Measurements from ENCODE around the gene SHROOM3. TPM values are rescaled to one million over a fixed set of nuclear protein-coding genes. Genes with fewer than 3 reads are reported as not detected.

The SHROOM3 gene
- total RNA-seq, 1 donor from 2014 or later, result 8.0 TPM

DNA sequence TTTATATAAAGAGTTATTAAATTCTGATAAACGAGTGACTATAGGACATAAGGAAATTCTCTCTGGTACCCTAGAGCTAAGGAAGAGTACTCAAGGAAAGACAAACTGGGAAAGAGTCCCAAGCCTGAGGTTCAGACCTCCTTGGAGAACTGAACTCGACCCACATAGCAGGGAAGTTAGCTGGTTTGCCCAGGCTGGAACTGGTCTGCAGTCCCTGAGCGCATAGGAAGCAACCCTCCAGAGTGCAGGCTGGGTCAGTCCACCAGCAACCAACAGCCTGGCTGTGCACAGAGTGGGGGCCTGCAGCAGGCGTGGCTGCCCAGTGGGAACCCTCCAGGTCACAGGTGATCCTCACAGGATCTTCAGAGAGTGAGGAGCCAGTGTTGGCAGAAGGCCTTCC lies 348.8 kb downstream of the SHROOM3 start:
- DNase-seq, result no peak

DNA sequence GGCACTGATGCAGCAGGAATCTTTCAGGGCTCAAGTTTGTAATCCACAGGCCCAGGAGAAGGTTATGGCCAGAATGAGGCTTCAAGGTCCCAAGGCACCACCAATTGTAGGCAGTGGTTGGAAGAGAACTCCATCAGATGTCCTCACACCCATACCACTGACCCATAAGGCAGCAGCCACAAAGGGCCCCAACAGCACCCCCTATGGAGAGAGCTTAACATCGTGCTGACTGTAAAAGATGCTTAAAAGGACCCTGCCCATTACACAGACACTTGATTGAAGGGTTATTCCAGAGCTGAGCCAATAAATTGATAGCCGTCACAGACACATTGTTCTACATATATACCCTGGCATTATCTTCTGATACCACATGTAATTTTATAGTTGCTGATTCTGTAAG lies 349.2 kb downstream of the SHROOM3 start:
- DNase-seq, result no peak

DNA sequence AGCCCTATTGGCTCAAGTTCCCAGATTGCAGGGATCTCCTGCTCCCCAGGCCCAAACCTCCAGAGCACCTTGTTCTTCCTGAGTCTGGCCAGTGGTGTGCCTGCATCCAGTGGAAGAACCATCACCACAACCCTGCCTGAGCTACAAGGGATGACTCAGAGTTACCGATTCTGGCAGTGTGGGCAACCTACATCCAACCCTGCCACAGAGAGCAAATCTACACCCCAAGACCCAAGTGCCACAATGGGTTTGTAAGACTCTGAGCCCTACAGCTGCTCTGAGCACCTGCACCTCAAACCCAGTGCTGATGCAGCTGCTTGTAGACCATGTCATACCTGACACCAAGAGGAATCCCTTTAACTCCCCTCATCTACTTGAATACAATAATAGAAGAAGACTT lies 352.9 kb downstream of the SHROOM3 start:
- DNase-seq, result no peak

DNA sequence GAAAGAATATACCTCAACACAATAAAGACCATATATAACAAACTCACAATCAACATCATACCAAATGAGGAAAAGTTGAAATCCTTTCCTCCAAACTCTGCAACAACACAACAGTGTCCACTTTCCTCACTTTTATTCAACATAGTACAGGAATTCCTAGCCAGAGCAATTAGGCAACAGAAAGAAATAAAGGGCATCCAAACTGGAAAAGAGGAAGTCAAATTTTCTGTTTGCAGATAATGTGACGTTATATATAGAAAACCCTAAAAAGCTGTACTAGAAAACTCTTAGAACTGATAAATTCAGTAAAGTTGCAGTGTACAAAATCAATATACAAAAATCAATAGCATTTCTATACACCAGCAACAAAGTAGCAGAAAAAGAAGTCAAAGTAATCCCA lies 355.3 kb downstream of the SHROOM3 start:
- DNase-seq, result no peak

DNA sequence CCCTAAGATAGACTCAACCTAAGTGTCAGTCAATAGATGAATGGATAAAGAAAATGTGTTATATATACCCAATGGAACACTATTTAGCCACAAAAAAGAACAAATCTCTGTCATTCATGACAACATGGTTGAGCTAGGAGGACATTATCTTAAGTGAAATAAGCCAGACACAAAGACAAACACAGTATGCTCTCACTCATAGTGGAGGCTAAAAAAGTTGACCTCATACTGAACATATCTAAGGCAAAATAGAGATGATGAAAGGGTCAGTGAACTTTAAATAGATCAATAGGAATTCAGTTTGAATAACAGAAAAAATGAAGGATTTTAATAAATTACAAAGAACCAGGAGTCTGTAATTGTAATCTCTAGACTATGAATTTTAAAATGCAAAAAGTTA lies 356.4 kb downstream of the SHROOM3 start:
- no peak for DNase-seq

DNA sequence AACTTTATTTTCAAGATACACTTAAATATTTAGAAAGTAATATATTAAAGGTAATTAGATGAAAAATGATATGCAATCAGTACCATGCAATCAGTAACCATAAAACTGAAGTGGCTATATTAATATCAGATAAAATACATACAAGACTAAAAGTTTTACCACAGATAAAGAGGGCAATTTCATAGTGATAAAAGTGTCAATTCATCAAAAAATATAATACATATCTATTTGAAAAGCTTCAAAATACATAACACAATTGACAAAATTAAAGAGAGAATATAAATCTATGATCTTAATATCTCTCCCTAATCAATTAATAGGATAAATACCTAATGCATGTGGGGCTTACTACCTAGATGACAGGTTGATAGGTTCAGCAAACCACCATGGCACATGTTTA lies 357.4 kb downstream of the SHROOM3 start:
- DNase-seq, result no peak

DNA sequence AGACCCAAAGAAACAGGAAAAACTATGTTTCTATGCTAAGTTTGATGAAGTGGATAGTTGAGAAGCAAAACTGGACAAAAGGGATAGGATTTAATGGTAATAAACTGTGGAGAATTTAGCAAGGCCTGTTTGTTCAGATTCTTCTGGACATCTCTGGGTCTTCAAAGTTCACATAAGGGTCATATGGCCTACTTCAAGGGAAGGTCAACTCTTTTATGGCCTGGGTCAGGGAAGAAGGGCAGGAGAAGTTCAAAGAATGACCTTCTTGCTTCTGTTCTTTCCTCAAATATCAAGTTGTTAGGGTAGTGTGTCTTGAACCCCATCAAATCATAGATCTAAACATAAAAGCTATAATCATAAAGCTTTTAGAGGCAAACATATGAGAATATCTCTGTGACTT lies 360.2 kb downstream of the SHROOM3 start:
- no peak for DNase-seq

DNA sequence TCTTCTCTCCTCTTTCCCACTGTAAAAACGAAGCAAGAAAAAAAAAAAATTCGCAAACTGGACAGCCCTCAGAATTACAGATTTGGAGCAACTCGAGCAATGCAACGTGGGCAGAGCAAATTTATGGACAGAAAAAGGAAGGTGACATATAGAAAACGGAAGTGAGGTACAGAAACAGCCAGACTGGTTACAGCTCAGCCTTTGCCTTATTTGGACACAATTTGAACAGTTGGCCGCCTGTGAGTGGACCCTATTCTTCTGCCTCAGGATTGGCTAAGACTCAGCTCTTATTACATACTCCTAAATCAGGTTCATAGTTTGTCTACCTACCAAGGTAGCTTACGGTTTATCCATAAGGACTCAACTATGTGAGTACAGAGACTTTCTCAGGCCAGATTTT lies 364.1 kb downstream of the SHROOM3 start:
- DNase-seq, result no peak

DNA sequence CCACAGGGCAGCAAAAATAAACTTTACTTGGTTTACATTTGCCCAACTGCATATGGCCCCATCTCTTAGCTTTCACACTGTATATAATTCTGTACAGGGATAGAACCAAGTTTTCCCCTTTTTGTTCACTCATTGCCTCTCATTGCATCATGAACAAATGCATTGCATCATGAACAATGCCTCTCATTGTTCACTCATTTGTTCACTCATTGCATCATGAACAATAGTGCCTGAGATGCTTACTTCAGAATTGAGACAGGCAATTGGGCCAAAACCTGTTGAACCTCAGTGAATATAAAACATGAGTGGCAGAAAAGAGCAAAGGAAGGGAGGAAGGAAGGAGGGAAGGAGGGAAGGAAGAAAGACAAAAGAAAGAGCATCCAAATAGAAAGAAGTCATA lies 364.7 kb downstream of the SHROOM3 start:
- DNase-seq, result no peak

DNA sequence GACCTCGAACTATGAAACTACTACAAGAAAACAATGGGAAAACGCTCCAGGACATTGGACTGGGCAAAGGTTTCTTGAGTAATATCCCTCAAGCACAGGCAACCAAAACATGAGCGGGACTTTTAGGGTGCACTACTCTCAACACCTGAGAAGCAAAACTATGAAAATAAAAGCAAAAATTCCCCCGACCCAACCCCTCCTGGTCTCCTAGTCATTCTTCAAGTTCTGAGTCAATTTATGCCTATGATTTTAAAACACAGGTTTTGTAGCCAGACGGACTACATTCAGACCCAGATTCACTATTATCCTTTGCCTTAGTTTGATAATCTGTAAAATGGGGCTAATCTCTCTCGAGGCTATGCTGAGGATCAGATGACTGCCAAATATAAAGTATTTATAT lies 365.9 kb downstream of the SHROOM3 start:
- DNase-seq, result no peak

DNA sequence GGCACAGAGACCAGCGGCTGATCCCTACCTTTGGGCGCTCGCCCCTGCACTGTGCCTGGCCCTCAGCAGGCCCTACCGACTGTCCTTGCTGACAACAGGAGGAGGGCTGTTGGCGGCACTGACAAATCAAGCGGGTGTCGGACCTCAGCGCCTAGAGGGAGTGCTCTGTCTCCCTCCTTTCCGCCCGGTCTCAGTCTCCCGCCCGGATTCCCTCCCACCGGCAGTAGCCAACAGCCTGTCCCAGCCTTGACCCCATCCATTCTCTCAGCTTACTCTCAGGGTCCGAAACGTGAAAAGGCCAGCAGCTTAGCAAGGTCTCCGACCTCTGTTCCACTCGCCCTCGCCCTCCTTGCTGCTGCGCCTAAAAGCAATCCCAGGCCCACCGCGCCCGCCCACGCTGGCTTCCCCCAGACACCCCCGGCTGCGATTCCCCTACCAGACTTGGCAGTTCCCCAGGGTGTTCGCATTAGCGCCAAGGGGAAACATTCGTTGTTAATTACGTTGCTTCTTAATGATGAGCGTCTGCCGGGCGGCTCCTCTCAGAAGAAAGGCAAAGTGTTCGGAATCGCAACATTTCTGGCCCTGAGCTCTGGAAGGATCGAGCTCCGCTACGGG lies 366.7 kb downstream of the SHROOM3 start:
- DNase-seq, result peak; percentile 79

DNA sequence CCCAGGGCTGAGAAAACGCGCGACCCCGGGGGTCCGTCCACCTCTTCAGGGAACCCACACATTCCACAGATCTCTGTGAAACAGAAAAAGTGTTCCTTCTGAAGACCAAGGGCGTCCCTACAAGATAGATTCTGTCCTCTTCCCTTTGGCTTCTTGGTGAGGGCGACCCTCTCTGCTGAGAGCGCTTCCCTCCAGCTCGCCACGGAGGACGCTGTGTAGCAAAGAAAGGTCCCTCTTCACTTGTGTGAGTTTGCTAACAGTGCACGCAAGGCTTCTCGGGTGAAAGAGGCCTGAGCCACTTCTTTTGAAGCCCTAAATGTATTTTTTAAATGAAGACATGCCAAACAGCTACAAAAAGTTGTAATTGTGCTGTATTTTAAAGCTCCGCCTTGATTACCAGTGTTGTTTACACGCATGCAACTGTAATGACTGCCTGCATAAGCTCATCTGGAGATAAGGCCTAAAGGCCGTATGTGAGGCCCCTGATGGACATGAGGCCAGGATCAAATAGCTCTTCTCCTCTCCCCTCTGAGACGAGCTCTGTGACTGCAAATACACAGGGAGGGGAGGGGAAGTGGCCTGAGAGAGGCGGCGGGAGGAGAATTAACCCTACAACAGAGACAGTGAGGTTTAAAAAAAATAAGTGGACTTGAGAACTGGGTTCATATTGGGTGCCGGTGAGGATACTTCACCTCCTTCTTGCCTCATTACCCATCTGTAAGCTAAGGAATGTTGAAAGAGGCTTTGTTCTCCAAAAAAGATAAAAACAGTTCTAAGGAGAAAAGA lies 367.4 kb downstream of the SHROOM3 start:
- peak; percentile 59 for DNase-seq

DNA sequence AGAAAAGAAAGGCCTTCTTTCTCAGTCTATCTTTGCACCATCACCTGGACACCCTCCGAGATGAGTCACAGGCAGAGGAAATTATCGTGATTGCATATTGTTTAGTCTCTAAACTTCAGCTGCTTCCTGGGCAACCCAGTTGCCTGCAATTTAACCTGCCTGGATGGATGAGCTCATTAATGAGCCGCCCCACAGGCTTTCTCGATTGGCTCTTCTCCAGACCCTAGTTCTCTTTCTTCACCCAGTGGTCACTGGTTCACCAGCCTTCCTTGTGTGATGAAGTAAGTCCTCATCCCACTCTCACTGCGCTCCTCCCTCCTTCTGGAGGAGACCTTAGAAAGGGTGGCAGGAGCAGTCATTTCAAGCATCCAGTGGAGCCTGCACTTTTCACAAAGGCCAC lies 368.5 kb downstream of the SHROOM3 start:
- DNase-seq, result no peak

DNA sequence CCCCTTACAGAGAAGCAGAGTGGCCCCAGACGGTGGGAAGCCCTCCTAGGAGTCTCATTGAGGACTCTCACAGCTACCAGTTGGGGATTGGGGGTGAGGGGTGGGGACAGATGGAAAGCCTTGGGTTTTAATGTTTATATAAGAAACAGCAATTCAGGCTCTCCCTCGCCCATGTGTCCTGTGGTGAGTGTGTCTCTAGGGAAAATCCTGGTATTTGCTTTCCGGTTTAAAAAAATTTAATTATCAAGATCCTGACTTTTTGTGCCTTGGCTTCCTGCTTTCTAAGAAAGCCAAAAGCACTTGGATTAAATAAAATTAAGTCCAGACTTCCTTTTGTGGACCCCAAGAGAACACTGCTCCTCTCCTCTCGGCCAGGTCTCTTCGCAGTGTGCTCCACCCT lies 369.1 kb downstream of the SHROOM3 start:
- no peak for DNase-seq

DNA sequence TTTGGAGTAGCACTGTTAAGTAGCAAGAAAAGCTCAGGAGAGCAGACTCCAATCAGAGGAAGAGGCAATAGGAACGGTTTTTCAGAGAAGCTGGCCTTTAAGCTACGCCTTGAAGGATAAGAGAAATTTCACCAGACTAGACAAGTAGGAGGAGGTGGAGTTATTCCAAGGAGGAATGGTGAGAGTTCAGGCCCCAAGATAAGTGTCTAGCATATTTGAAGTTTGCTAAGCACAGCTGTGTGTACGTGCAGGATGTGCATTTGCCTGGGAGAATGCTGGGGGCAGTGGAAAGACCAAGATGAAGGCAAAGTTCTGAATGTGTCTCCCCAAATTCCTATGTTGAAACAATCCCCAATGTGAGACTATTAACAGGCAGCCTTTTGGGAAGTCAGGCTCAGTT lies 371.3 kb downstream of the SHROOM3 start:
- DNase-seq, result no peak

DNA sequence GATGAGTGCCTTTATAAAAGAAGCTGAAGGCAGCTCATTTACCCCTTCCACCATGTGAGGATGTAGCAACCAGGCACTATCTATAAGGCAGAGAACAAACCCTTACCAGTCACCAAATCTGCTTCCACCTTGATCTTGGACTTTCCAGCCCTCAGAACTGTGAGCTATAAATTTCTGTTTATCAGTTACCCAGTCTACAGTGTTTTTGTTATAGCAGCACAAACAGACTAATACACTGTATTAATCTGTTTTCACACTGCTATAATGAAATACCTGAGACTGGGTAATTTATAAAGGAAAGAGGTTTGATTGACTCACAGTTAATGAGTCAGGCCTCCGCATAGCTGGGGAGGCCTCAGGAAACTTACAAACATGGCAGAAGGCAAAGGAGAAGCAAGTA lies 371.7 kb downstream of the SHROOM3 start:
- DNase-seq, result no peak

DNA sequence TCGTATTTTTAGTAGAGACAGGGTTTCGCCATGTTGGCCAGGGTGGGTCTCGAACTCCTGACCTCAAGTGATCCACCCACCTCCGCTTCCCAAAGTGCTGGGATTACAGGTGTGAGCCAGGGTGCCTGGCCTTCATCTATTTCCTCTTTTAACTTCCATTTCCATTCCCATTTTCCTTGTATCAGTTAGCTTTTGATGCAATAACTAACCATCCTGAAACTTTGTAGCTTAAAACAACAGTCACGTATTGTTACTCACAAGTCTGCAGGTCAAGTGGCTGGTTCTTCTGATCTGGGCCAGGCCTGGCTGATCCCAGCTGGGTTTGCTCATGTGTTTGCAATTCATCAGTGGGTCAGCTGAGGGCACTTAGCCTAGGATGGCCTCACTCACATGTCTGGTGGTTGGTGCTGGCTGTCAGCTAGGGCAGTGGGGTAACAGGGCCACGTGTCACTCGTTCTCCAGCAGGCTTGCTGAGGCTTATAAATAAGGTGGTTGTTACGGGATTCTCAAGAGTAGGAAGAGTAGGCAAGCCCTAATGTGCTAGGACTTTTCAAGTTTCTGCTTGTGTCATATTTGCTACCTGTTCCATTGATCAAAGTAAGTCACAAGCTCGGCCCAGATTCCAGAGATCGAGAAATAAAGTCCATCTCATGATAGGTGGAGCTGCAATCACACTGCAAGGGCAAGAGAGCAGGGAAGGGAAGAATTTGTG lies 374.7 kb downstream of the SHROOM3 start:
- no peak for DNase-seq

DNA sequence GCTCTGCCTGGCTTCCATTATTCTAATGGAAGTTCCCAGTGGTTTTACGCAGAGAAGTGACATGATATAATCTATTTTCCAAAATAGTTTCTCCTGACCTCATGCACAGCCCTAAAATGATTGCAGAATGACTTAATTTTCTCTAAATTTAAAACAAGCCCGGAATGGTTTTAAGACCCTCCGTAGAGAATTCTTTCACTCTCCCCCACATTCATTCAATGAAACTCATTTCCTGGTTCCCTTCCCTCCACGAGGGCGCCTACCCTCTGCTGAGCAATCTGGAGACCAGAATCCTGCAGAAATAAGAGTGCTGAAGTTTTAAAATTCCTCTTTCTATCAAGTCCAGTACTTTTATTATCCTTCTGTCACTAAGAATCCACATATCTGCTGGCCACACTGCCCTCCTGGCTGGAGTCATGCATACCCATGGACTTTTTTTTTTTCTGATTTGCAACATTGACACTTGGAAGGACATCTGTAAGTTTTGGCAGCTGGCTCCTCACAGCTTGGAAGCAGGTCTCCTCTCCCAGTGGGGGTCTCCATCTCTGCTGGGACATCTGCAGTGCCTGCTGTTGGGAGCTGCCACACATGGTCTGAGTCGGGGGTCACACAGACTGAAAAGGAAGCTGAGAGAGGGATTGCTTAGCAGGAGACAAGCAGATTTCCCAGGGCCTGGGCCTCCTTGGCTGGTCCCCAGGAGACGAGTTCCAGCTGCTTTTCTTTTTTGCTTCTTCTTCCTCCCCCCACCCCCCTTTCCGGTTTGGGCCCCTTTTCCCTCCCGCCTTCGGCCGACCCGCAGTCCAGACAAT lies 376.8 kb downstream of the SHROOM3 start:
- DNase-seq, result peak; percentile 99

DNA sequence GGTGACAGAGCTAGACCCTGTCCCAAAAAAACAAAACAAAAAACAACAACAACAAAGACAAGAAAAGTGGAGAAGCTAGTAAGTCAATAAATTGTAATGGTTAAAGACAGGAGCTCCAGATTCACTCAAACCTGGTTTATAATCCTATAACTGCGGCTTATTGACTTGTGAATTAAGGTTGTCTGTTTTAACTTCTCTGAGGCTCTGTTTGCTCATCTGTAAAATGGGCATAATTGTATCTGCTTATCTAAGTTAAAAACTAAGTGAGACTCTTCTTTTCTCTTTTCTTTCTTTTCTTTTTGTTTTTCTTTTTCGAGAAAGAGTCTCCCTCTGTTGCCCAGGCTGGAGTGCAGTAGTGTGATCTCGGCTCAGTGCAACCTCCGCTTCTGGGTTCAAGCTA lies 378.0 kb downstream of the SHROOM3 start:
- DNase-seq, result no peak

DNA sequence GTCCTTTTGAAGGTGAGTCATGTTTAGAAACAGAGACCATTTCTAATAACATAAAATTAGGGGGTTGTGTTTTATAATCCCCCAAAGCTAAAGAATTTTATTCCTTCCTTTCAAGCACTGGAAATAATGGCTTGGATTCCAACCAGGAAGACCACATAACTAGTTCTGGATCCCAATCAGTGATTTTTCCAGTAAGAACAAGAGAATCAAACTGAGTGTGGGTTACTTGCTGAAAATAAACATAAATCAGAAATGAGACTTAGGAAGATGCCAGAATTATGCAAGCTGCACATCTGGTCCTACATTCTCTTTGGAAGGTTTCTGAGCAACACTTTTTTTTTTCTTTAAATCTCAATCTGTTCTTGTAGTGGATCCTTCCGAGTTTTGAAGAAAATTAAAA lies 386.6 kb downstream of the SHROOM3 start:
- peak; percentile 92 for DNase-seq

DNA sequence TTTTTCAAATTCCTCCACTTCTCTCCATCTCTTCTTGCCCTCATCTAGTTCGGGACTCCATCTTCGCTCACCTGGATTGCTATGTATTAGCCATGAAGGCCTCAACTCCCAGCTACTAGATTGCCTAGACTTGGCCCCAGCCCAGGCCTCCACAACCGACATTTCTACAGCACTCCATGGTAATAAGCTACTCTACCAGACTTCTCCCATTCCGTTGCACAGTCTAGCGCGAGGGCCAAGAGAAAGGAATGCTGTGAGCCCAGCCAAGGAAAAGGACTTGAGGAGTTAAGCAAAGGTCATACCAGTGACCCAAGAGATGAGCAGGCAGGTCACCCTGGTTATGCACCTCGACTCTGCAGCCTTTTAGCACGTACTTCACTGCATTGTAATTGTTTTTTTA lies 387.3 kb downstream of the SHROOM3 start:
- no peak for DNase-seq

DNA sequence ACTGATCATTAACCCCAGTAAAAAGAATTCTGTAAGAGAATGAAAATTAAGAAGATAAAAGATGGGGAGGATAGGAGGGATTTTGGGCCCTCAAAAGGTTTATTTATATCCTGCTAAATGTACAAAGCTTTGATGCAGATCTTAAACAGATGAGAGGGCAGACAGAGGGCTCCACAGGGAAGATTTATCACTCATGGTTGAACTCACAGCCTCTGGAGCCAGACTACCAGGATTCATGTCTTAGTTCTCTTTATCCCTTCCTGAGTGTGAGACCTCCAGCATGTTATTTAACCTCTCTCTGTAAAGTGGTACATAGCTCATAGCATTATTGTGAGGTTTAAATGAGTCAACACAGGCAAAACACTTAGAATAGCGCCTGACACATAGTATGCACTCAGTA lies 388.5 kb downstream of the SHROOM3 start:
- no peak for DNase-seq

DNA sequence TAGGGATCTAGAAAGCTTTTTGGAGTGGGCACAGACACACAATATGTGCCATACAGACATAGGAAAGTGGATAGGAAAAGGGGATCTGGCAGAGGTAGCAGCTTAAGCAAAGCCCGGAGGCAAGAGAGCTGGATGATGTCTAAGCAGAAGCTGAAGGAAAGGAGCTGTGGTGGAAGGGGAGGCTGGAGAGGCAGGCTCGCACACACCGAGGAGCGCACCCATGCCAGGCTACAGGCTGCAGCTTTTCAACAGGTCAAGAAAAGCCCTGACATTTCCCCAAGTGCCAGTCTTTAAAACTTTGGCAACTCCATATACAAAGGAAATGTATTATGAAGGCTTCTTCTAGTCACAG lies 395.6 kb downstream of the SHROOM3 start:
- DNase-seq, result no peak
